Limb (tissue), 2 donors: Measurements from ENCODE around the gene XRCC4.
"Not testable (repeated sequence)": the region's sequence is repeated elsewhere in the genome, so short reads cannot be mapped to it uniquely, and the experiment has no call there.

Experiments
- DNase-seq, 2 donors: peaks; one replicate each; pipeline ENCODE4 v3.0.0-alpha.2; 2016; ENCODE audit errors: extremely low spot score in 2 of 2

Gene XRCC4

DNA sequence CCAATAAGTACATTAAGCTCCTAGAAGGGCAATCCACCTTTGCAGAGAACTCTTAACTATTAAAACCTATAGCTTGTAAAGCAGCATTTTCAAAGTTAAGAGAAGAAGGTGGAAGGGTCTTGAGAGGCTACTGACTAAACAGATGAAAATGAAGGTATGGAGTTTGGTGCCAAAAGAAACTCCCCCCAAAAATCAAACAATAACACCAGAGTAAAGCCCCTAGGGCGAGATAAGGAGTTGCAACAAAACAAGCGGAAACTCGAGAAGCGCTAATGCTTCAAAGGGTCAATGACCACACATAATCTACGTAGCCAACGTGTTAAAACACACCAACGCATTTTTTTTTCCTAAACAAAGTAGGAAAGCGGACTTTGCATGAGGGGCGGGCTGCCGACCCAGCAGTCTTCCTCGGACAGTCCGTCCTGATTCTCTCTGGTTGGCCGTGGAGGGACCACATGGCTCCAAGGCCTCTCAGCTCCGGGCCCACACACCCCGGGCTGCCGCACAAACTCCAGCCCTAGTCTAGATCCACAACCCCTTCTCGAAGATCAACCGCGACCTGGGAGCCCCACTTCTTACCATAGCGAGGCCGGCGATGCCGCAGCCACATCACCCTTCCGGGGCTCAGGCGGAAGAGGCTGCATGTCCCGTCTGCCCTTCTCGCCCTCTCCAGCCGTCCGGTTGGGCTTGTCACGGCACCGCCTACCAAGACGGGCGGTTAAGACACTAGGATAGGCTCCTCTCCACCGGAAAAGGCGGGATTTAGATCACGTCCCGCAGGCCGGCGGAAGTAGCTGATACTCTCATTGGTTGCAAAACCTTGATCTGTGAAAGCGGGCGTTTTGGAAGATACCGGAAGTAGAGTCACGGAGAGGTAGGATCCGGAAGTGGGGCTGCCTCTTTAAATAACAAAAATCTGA, at the start of gene XRCC4, which contains the start of gene TMEM167A:
Gene XRCC4, plus strand, starts transcription at position 806 of the 920 bp plus-strand sequence. CDS start 27,373 bp downstream, outside the sequence.
Gene TMEM167A, minus strand, starts transcription at position 653 of the 920 bp plus-strand sequence. Its CDS starts 71 bp downstream, at position 582.
- DNase-seq, result peak; percentile 93 to 98

DNA sequence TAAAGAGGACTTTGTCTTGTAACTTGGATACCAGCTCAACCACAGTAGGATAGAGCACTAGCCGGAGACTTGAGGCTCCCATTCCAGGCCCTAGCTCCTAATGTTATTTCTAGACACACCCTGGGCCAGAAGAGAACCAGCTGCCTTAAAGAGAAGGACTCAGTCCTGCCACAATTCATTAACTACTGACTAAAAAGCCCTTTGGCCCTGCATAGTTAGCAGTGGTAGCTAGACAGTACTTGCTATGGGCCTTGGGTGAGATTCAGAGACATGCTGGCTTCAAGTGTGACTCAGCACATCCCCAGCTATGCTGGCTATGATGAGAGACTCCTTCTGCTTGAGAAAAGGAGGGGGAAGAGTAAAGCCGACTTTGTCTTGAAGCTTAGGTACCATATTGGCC, 47.4 kb upstream of the XRCC4 start:
- no peak for DNase-seq

DNA sequence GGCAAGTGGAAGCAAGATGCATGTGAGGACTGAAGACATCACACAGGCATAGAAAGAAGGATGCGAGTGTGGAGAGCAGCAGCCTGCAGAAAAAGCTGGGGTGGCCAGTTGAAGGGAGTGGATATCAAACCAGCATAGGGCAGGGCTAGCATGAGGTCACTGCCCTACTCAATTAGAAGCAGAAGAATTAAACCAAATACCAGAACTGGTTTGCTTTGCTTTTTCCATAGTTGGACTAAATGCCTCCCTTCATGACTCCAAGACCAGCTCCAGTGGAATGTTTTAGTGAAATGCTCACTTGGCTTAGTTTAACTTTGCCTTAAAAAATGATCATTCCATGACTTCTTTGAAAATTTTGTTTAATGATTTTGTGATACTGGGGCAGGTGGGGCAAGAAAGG, 46.0 kb upstream of the XRCC4 start:
- no peak for DNase-seq

DNA sequence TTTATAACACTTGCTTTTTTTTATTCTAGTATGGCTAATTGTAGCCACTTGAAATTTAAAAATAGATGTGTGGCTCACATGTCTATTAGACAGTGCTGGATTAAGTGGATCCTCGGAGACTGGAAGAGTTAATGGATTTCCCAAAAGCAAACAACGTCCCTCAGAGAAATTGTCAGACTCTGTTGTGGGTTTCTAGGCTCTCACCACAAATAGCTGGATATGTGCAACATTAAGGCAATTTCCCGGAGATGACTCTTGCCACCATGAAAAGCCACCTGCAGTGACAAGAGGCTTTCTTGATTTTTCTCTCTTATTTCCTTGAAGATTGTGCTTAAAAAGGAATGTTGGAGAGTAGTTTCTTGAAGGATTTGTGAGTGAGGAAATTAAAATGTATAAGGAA, 43.3 kb upstream of the XRCC4 start:
- no peak for DNase-seq

DNA sequence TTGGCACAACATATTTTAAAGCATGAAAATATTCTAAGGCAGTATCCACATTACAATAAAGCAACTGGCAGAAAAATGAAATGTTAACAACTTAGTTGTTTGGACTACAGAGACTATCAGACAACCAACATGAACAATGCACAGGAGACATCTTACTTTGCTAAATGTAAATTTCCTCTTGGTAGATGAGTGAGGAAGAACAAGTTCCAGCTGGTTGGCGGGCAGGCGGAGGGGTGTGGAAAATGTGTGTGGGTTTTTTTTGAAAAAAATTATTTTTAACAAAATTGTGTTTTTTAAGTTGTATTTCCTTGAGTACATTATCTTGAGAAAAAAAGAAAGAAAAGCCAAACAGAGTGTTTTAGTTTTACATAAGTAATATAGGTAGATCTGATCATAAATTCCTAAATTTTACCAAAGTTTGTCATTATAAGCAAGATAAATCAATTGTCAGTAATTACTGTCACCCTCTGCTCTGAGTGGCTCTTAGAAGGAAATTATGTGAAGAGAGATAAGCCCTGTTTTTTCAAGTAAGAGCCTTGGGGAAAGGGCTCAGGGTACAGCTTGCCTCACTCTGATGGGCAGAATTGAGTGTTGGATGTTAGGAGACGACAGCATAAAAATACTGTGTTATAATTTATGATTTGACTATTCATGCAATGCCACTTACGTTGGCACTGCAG, 42.7 kb upstream of the XRCC4 start:
- DNase-seq, result no peak

DNA sequence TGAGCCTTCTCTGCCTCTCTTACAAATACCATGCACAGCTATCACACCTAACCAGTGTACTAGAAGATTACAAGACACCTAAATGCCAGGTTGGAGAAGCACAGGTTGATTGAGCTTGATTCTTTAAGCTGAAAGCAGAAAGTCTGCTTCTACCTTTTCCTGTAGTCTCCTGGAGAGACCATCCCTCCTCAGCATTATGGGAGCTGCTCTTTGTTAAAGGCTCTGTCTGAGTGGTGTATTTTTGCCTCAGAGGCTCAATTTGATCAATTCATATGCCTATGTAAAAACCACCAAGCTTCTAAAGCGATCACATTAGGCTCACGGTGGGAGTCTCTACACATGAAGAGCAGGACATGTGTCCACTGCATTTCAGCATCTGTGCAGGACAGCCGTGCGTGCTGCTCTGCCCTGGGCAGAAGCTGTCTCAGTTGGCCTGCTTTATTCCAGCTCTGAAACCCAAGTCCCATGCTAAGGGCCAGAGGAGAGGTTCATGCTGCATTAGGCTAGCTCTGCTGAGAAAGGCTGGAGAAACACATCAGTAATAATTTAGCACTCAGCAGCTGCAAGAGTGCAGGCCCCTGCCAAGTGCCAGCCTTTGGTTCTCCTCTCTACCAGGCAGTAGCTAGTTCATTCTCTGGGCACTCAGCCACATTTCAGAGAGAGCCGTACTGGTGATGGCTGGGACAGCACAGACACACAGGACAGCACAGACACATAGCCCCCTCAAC, 41.8 kb upstream of the XRCC4 start:
- DNase-seq, result peak; percentile 67 to 86

DNA sequence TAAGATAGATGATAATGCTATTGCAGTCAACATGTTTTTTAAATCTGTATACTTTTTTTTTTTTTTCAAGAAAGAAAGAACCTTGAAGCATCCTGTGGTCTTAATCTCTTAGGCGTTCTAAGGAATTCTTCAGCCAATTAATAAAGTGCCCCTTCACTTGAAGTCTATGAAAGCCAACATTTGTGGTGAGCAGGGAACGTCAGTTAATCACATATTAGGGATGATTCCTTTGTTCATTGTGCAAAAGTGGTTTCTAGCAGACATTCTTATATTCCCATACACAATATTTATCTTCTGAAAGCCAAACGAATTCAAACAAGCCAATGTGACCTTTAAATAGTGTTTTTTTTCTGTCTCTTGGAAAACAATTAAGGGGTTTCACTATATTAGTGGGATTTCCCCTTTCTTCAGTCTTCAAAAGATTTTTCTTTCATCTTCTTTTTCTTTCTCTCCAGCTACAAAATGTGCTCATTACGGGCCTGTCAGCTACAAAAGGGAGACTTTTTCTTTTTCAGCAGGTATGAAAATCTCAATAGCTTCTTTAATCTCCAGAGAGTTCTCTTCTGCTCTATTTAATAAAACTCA, 40.3 kb upstream of the XRCC4 start:
- no peak for DNase-seq

DNA sequence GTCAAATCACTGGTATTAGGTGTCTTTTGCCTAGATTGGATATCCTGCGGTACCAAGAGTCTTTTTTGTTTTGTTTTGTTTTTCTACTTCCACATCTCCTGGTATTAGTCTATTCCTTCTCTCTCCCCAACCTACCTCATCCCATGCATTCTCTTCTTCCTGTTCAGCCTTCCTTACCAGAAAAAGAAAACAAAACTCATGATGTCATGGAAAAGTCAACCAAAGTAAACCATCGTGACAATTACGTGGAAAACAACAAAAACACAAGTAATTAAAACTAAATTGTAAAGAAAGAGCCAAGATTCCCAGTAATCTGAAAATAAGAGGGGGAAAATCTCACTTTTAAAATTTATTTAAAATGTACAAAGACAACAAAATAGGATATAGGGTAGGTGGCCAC, 38.4 kb upstream of the XRCC4 start:
- DNase-seq, result no peak

DNA sequence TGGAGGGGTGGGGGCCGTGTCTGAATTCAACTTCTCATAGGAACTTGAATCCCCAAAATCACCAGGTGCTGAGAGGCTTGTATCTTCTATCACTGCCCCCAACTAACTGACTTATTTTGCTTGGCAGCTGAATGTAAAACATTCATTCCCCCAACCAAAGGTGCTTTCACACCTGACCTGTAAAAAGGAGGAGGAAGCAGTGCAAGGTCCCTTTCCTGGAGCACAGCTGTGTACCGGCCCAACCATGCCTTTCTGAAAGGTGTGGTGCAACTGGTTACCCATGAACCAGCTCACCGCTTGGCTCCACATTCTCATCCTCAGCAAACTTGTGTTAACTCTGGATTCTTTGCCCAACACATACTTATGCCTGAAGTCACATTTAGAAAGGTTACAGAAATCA, 34.8 kb upstream of the XRCC4 start:
- no peak for DNase-seq

DNA sequence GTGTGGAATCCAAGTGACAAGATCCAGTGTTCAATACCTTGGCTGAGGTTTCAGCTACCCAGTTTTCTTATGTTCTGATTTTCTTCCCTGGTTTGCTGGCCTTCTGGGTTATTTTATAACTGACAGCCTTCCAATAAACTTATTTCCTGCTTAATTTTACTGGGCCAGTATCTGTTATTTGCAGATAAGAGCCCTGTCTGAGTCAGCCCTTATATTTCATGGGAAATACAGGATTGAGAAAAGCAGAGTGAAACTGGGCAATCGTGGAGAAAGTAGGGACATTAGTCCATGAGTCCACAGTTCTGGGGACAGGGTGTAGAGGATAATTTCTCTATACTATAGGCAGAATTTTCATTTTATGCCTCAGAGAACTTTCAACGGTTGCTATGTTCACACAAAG, 32.4 kb upstream of the XRCC4 start:
- DNase-seq, result no peak

DNA sequence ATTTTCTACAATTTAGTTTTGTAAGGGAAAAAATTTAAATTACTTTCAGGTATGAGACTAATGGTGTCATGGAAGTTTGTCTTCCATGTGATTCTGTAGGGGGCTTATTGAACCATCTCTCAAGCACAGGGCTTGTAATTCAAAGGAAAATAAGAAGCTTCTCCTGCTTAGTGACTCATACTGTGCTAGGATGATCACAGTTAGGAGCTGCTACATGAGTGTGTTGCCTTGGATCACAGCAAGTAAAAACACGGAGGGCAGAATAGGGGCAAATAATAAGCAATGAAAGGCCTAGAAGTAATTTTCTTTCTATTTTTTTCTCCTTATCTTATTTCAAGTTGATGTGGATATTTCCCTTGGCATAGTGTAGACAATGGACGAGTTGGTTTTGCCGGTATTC, 29.1 kb upstream of the XRCC4 start:
- DNase-seq, result no peak

DNA sequence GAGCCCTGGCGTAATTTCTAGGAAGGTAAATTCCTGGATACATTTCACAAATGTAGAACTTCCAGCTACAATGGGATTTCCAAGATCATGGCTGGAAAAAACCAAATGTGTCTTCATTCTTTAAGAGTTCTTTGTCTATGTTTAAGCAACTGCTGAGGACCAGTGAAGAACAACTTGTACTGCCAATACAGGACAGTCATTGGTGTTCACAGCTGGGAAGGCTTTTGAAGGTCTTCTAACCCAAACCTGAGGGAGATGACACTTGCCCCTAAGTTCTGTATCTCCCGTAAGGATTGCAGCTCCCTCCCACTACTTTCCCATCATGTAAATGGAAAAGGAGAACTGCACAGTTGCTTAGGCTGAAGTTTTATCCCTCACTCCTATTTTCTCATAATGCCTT, 28.5 kb upstream of the XRCC4 start:
- no peak for DNase-seq

DNA sequence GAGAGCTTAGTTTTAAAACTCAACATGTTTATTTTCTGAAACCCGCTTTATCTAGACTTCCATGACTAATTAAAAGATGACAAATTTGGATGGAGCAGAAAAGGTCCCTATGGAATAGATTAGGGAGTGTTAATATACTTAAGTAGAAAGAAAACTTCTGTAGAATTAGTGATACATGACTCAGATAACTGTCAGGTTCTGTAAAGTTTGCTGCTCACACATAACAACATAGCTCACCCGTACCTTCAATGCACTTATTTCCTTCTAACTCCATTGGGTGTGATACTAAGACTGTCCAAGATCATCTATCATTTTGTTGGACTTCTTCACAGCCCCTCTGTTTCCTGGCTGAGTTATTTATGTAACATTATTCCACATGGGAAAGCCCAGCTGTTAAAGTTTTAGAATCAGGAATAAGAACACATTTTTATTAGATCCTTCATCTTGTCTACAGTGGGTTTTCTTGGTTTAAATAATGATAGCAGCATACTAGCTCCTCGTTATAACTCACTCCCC, 27.9 kb upstream of the XRCC4 start:
- no peak for DNase-seq

DNA sequence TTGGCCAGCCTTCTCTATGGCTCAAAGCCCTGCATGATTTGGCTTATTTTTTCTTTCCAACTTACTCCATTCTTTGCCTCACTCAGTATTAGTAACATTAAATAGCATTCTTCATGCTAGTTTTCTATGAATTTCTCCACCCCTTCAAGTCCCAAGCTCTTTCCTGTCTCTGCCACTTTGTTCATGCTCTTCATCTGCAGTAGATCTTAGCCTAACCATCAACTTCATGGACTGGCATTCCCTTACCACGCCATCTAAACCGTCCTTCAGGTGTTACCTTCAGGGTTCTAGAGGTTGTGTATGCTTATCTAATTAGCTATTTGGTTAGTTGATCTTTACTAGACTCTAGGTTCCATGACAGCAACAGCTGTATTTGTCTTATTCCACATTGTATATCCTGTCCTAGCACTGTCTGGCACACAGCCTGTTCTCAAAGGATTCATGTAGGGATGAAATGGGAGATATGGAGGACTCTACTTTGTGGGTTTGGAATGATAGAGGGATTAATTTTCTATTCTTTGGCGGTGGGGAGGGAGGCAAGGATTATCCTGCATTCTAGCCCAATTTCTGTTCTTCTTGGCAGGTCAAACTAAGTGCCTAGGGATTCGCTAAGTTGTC, 26.5 kb upstream of the XRCC4 start:
- no peak for DNase-seq

DNA sequence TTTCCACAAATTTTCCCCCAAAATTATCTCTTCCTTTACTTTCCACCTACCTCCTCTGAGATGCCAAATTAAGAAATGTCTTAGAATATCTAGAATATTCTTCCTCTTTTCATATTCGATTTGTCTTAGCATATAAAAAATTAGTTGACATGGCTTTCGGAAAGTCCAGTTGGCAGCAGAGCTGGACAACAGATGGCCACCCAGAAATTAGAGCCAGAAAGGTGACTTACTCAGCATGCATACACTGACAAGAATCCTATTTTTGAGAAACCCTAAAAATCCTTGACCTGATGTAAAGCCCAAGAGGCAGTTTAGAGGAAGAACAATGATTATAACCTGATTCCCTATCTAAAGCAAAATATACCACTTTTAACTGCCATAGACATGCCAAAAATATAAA, 22.2 kb upstream of the XRCC4 start:
- no peak for DNase-seq

DNA sequence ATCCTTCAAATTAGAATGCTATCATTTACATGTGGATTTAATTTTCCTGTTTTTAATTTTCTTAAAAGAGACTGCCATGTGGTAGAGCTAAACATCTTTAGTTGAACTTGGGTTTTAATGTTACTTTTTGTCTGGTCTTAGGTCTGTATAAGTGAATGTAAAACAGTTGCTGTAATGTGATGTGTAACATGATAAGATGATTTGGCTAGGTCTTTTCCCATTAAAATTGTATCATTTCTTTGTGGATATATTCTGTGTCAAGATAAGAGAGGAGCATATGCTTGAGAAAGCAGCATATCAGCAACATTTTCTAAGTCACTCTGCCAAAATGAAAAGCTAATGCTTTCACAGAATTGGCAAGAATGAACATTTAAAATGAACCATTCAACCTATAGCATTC, 18.6 kb upstream of the XRCC4 start:
- no peak for DNase-seq

DNA sequence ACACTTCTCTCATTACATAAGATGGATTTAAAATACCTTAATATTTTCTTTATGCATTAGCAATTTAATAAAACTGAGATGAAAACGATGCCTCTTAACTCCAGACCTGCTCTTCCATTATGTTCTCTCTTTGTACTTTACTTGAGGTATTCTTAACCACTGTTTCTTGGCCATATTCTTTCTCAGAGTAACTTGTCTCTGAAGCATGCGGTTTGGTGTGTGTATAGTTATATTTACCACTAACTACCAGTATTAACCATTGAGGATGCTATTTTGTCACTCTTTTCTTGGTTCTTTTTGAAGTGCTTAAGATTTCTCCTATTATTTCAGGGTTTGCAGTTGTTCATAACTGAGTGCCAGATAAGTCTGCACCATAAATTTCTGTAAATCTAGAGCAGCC, 18.0 kb upstream of the XRCC4 start:
- DNase-seq, result no peak

DNA sequence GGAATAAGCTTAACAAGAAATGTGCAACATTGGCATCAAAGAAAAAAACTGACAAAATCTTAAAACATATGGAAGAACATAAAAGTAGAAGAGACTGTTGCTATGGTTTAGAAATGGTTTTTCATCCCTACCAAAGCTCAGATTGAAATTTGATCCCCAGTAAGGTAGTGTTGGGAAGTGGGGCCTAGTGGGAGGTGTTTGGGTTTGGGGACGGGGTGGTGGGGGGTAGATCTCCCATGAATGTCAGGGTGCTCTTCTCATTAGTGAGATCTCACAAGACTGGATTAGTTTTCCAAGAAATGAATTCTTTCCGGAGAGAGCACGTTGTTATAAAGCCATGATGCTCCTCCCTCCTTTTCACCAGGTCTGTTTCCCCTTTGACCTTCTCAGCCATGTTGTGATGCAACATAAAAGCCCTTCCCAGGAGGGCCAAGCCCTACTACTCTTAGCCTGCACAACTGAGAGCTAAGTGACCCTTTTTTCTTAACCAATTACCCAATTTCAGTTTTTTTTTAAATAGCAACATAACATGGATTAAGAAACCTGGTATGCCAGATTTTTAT, 10.7 kb upstream of the XRCC4 start:
- DNase-seq, result no peak

DNA sequence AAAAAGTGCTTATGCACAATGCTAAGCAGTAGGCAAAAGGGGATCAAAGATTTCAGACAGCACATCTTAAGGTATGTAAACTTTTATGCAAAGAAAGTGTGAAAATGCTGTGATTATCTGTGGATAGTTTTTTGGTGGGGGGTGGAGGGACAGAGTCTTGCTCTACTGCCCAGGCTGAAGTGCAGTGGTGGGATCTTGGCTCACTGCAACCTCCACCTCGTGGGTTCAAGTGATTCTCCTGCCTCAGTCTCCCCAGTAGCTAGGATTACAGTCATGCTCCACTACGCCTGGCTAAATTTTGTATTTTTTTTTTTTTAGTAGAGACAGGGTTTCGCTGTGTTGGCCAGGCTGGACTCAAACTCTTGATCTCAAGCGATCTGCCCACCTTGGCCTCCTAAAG, 10.0 kb upstream of the XRCC4 start:
- not testable (repeated sequence) for DNase-seq

DNA sequence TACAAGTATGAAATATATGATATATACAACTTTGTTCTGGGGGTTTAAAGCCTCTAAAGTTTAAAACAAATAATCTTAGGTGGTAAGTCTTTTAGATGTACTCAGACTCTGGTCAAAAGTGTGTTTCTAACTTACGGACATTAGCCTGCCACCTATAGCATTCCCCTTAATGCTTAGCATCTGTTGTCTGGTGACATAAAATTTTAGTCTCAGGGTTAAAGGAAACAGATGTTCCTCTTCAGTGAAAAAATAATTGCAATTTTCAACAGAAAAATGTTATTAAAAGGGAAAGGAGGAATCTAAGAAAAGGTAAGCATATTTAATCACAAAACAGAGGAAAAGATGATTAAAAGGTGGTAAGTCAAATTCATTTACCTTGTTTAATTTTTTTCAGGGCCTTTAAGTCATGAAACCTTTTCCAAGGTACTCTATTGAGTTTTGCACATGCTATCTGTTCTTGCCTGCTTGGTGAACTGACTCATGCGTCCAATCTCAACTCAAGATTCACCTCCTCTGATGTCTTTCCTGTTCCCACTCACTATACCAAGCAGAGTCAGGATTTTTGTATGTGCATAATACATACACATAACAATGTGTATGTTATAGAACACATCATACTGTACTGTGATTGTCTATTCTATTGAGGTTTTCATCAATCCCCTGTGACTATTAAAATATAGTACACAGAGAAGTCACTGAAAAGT, 8.1 kb upstream of the XRCC4 start:
- DNase-seq, result no peak
